ENCODE measurements around the gene HSD11B2. TPM values are rescaled to one million over a fixed set of nuclear protein-coding genes. Genes with fewer than 3 reads are reported as not detected.

The HSD11B2 gene
- total and polyA plus RNA-seq, 10 of the 15 experiments (the other 5 are each of a cell fraction or from before 2014, with no cell fraction given): 0.09 to 0.34 (median 0.21) TPM; not detected in 2

GRCh38 chr16:67421030-67421429, 9.9 kb upstream of the HSD11B2 start:
- H3K4me1 ChIP-seq (ENCODE audit: control insufficient read depth, insufficient read depth, low read length): no peaks in the 10 kb centered on the region
- no peak overlapping the region for H3K4me2 ChIP-seq (ENCODE audit: control insufficient read depth, insufficient read depth)
- ChIA-PET SMC1A (ENCODE audit: uncharacterized antibody, unreplicated experiment) (interaction anchor here (1.2 kb wide), 1 partner anchor 27 kb away, joined by 4 read pairs; no protein-coding TSS in a partner anchor), CTCF (interaction anchor here (0.6 to 0.7 kb wide), 2 partner anchors 53 to 1057 kb away, joined by 4 read pairs; no protein-coding TSS in a partner anchor), POLR2A (no interaction called here), RAD21 (ENCODE audit: unreplicated experiment) (interaction anchor here (0.6 to 0.9 kb wide), 2 partner anchors 14 to 27 kb away, joined by 3 read pairs; no protein-coding TSS in a partner anchor)
- in situ Hi-C loops (cut with MboI) (loop anchor here (25.0 kb wide), 1 partner anchor 434 kb away; the partner anchor contains the start of gene CES4A), intact Hi-C loops (cut with micrococcal nuclease; ENCODE audit: unreplicated experiment) (no loop called here)
- H2AFZ ChIP-seq (ENCODE audit: control insufficient read depth, low read depth, low read length): no peak overlapping the region
- FAIRE-seq (no peak), ATAC-seq (no peak), DNase-seq (ENCODE audit: low read depth, low spot score) (no peak)
- H3K4me3 ChIP-seq: no peak overlapping the region
- TF ChIP-seq SP1 (IDR thresholded peaks at IDR 0.05; ENCODE audit: low read depth, low read length): no peak
- TF ChIP-seq ATF2 (IDR thresholded peaks at IDR 0.05; ENCODE audit: low read length): no peak
- no peak for TF ChIP-seq EED (IDR thresholded peaks at IDR 0.05; ENCODE audit: low read depth)
- TF ChIP-seq CTCF (IDR thresholded peaks at IDR 0.05 in 2 of 3, conservative IDR thresholded peaks at IDR 0.05 in 1 of 3; ENCODE audit: control insufficient read depth in 2 of 3, extremely low read depth in 1 of 3, insufficient read depth in 1 of 3, low read depth in 3 of 3, low read length in 3 of 3): no peak
- no peak for TF ChIP-seq SREBF1 (IDR thresholded peaks at IDR 0.05; ENCODE audit: low read length)
- no peak for TF ChIP-seq NFXL1 (IDR thresholded peaks at IDR 0.05; ENCODE audit: borderline replicate concordance)
- H3K9me3 ChIP-seq (replicated peaks; ENCODE audit: control insufficient read depth, insufficient read depth, low read length): no peaks in the 10 kb centered on the region
- H3K79me2 ChIP-seq (ENCODE audit: control insufficient read depth, insufficient read depth, low read length): no peaks in the 10 kb centered on the region
- 15% methylated on average over 4 of the region's 4 CpGs for WGBS (ENCODE audit: insufficient coverage, insufficient replicate concordance, low lambda C conversion rate, missing lambda C conversion rate)
- no TSS peak for BruUV-seq (replicated peaks)
- no peak overlapping the region for H3K9ac ChIP-seq (ENCODE audit: control insufficient read depth, insufficient read depth, low read length)
- H4K20me1 ChIP-seq (ENCODE audit: control insufficient read depth, insufficient read depth): 0 out of 2 replicates have a peak, but pooled peaks cover 2% of the 10 kb centered on the region
- H3K36me3 ChIP-seq (ENCODE audit: control insufficient read depth in 2 of 2, insufficient read depth in 2 of 2, low read length in 1 of 2): no peaks in the 10 kb centered on the region
- H3K27ac ChIP-seq (ENCODE audit: control insufficient read depth, insufficient read depth): no peak overlapping the region
- H3K27me3 ChIP-seq (replicated peaks in 1 of 2; ENCODE audit: control insufficient read depth in 2 of 2, insufficient read depth in 2 of 2, low read length in 1 of 2): peaks cover 4 to 6% of the 10 kb centered on the region in 2 experiments; a peak in 3 of 4 replicates
